Measurements from ENCODE around the gene NCOA7. TPM values are rescaled to one million over a fixed set of nuclear protein-coding genes. Genes with fewer than 3 reads are reported as not detected.
"Not testable (repeated sequence)": the region's sequence is repeated elsewhere in the genome, so short reads cannot be mapped to it uniquely, and the experiment has no call there.

The NCOA7 gene
- total and polyA plus RNA-seq, 8 donors: 7.4 to 66.7 (median 14.1) TPM

DNA sequence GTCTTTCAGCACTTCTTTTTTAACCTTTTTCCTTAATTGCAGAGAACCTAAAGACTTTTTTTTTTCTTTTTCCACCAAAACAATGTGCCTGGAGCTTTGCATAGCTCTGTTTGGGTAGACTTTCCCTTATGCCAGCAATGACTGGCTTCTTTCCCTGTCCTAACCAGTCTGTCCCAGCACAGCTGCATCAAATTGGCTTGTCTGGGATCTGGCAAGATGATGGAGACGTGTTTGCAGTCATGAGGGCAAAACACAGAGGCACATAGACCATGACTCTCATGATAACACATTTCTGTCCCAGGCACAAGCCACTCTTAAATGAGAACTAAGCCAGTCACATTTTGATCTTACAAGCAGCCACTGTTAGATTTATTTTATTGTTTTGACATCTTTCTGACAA, 24.8 kb upstream of the NCOA7 start:
- FAIRE-seq (no peak), ATAC-seq (no peak), DNase-seq (no peak)
- intact Hi-C loops (cut with DNase I): loop anchor here (5.0 to 10.0 kb wide), 3 partner anchors 454 to 461 kb away; partner anchors contain the start of gene HDDC2 (in 1 of the 3)
- H3K27me3 ChIP-seq: no peaks in the 10 kb centered on the region
- TF ChIP-seq CTCF (IDR thresholded peaks at IDR 0.05): no peak
- no peaks in the 10 kb centered on the region for H3K36me3 ChIP-seq
- no peaks in the 10 kb centered on the region for H3K9me3 ChIP-seq
- H3K27ac ChIP-seq: no peak overlapping the region
- 50% methylated on average over 1 of the region's 1 CpG for WGBS, 2 donors
- H3K4me3 ChIP-seq: no peak overlapping the region
- no peaks in the 10 kb centered on the region for H3K4me1 ChIP-seq

GRCh38 chr6:125766641-125767040, 24.1 kb upstream of the NCOA7 start:
- 68 to 75% methylated on average over 4 of the region's 4 CpGs for WGBS, 2 donors
- no peak overlapping the region for H3K27ac ChIP-seq
- no peaks in the 10 kb centered on the region for H3K36me3 ChIP-seq
- no peaks in the 10 kb centered on the region for H3K9me3 ChIP-seq
- H3K4me1 ChIP-seq: no peaks in the 10 kb centered on the region
- DNase-seq: no peak
- no peak for FAIRE-seq
- H3K27me3 ChIP-seq: no peaks in the 10 kb centered on the region
- no peak overlapping the region for H3K4me3 ChIP-seq
- no peak for ATAC-seq
- no peak for TF ChIP-seq CTCF (IDR thresholded peaks at IDR 0.05)
- intact Hi-C loops (cut with DNase I): loop anchor here (5.0 to 10.0 kb wide), 3 partner anchors 454 to 462 kb away; partner anchors contain the start of gene HDDC2 (in 1 of the 3)

DNA sequence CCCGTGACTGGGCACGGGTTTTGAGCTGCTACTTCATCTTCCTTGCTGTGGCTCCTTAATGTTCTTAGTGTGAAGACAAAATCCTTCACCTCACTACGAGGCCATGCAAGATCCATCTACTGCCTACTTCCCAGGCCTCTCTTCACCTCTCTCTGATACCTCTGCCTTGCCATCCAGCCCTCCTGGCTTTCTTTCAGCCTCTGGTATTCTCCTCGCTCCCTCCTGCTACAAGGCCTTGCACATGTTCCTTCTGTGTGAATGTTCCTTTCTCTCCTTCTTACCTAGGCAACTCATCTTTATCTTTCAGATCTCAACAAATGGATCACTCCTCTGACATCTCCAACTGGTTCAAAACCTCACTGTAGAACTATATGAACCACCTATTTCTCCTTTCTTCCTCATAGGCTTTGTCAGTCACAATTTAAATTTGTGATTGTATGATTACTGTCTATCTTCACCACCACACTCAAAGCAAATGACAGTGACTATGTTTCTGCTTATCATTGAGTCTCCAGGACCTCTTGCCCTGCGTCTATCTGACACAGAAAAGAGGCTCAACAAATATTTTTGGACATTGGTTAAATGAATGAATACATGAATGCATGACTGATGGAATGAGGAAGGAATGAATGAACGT, 21.5 kb upstream of the NCOA7 start:
- ATAC-seq (no peak), DNase-seq (no peak), FAIRE-seq (no peak)
- Histone ChIP-seq H3K9me3 (no peaks in the 10 kb centered on the region), H3K27ac (no peak overlapping the region), H3K36me3 (no peaks in the 10 kb centered on the region), H3K27me3 (no peaks in the 10 kb centered on the region), H3K4me1 (no peaks in the 10 kb centered on the region), H3K4me3 (no peak overlapping the region)
- WGBS, 2 donors: 52 to 57% methylated on average over 6 of the region's 6 CpGs
- intact Hi-C loops (cut with DNase I): loop anchor here (5.0 to 10.0 kb wide), 3 partner anchors 457 to 464 kb away; partner anchors contain the start of gene HDDC2 (in 1 of the 3)
- no peak for TF ChIP-seq CTCF (IDR thresholded peaks at IDR 0.05)

- Histone ChIP-seq H3K4me1 (no peaks in the 10 kb centered on the region), H3K9me3 (no peaks in the 10 kb centered on the region), H3K4me3 (no peak overlapping the region), H3K36me3 (no peaks in the 10 kb centered on the region), H3K27ac (no peak overlapping the region), H3K27me3 (no peaks in the 10 kb centered on the region)
- no peak for DNase-seq
- no peak for ATAC-seq
- no peak for TF ChIP-seq CTCF (IDR thresholded peaks at IDR 0.05)
- intact Hi-C loops (cut with DNase I): no loop called here
- peak; percentile 26 for FAIRE-seq
- 74 to 88% methylated on average over 4 of the region's 4 CpGs for WGBS, 2 donors
Observed at GRCh38 chr6:125773387-125774341, 17.1 kb upstream of the NCOA7 start.

GRCh38 chr6:125776107-125776826, 14.5 kb upstream of the NCOA7 start:
- H3K36me3 ChIP-seq; ATAC-seq; H3K4me1 ChIP-seq; DNase-seq; intact Hi-C loops (cut with DNase I); H3K27me3 ChIP-seq; H3K9me3 ChIP-seq; H3K4me3 ChIP-seq; FAIRE-seq; H3K27ac ChIP-seq: not testable (repeated sequence)
- 58 to 61% methylated on average over 13 to 14 of the region's 14 CpGs for WGBS, 2 donors

All from pancreas (tissue), 10 donors.